Hepatocyte (in vitro differentiated cells): ENCODE results near the gene DHRS9. TPM values are rescaled to one million over a fixed set of nuclear protein-coding genes. Genes with fewer than 3 reads are reported as not detected.

Experiments used
- DNase-seq: peaks from one replicate; pipeline ENCODE4 v3.0.0-alpha.2; 2016; ENCODE audit warnings: low spot score
- H2AFZ ChIP-seq: fragments of 200-600 bp; sonication (generic); 2 replicates; pipeline ENCODE4 v1.6.0; 2016; ENCODE audit warnings: antibody characterized with exemption, mild to moderate bottlenecking
- H3K27ac ChIP-seq: fragments of 200-600 bp; sonication (generic); 2 replicates; pipeline ENCODE4 v1.5.1; 2016; ENCODE audit warnings: mild to moderate bottlenecking
- H3K27me3 ChIP-seq: fragments of 200-600 bp; sonication (generic); 2 replicates; pipeline ENCODE4 v1.6.1; 2016
- H3K36me3 ChIP-seq: fragments of 200-600 bp; sonication (generic); replicated peaks from 2 replicates; pipeline ENCODE4 v1.5.1; 2016; ENCODE audit warnings: low read depth; ENCODE audit not compliant: insufficient read depth
- H3K4me1 ChIP-seq: fragments of 200-600 bp; sonication (generic); 2 replicates; pipeline ENCODE4 v1.5.1; 2016; ENCODE audit warnings: mild to moderate bottlenecking, moderate library complexity; ENCODE audit not compliant: insufficient read depth
- H3K4me2 ChIP-seq: fragments of 200-600 bp; sonication (generic); 2 replicates; pipeline ENCODE4 v1.6.0; 2016
- H3K4me3 ChIP-seq: fragments of 200-600 bp; sonication (generic); 2 replicates; pipeline ENCODE4 v1.5.1; 2016; ENCODE audit warnings: mild to moderate bottlenecking
- H3K79me2 ChIP-seq: fragments of 200-600 bp; sonication (generic); 2 replicates; pipeline ENCODE4 v1.6.0; 2017; ENCODE audit warnings: mild to moderate bottlenecking
- H3K9me2 ChIP-seq: fragments of 200-600 bp; sonication (generic); replicated peaks from 2 replicates; pipeline ENCODE4 v1.6.0; 2017; ENCODE audit warnings: mild to moderate bottlenecking; ENCODE audit not compliant: insufficient read depth
- H3K9me3 ChIP-seq: fragments of 200-600 bp; sonication (generic); 2 replicates; pipeline ENCODE4 v1.5.1; 2016; ENCODE audit warnings: low read depth, mild to moderate bottlenecking
- H4K20me1 ChIP-seq: fragments of 200-600 bp; sonication (generic); 2 replicates; pipeline ENCODE4 v1.6.0; 2016; ENCODE audit warnings: mild to moderate bottlenecking; ENCODE audit not compliant: insufficient read depth, poor library complexity, severe bottlenecking
- CTCF ChIP-seq: fragments of 200-600 bp; sonication (generic); IDR thresholded peaks from 2 replicates; pipeline ENCODE4 v1.5.1; 2016; ENCODE audit warnings: antibody characterized with exemption, mild to moderate bottlenecking; ENCODE audit not compliant: poor library complexity
- EZH2 ChIP-seq: fragments of 200-600 bp; sonication (generic); IDR thresholded peaks from 2 replicates; pipeline ENCODE4 v1.6.1; 2016; ENCODE audit warnings: antibody characterized with exemption, mild to moderate bottlenecking, borderline replicate concordance
- EZH2phosphoT487 ChIP-seq: fragments of 200-600 bp; sonication (generic); IDR thresholded peaks from one replicate; pipeline ENCODE4 v1.6.1; 2018; ENCODE audit warnings: antibody characterized with exemption, mild to moderate bottlenecking, low read depth, moderate library complexity; ENCODE audit not compliant: unreplicated experiment, severe bottlenecking
- WGBS: methylation state at CpG from one replicate; pipeline ENCODE4 v1.1.6; 2016; ENCODE audit warnings: low lambda C conversion rate; ENCODE audit errors: missing lambda C conversion rate; 5-methylcytosine and 5-hydroxymethylcytosine counted together
- polyA plus RNA-seq: library from polyadenylated mRNA; unstranded; fragments of >200 nt; fragmentation: Nextera tagmentation; extraction: Ambion mirVana; gene quantifications from 2 replicates; pipeline ENCODE4 v1.2.1, GENCODE V29; 2016
- total RNA-seq: library from RNA; depleted of rRNA; stranded (reverse); fragments of >200 nt; gene quantifications from 2 replicates; pipeline ENCODE4 v1.2.3, GENCODE V29; 2014

The DHRS9 gene
- total and polyA plus RNA-seq, 2 experiments from 2014 or later, result 1.1 to 2.2 TPM

- Histone ChIP-seq H3K4me3 (no peak overlapping the region), H3K27ac (no peak overlapping the region), H3K27me3 (no peaks in the 10 kb centered on the region), H3K4me1 (no peaks in the 10 kb centered on the region), H3K36me3 (no peaks in the 10 kb centered on the region), H3K9me3 (no peaks in the 10 kb centered on the region), H2AFZ (no peak overlapping the region), H4K20me1 (no peaks in the 10 kb centered on the region), H3K9me2 (no peaks in the 10 kb centered on the region), H3K79me2 (no peaks in the 10 kb centered on the region), H3K4me2 (no peak overlapping the region)
- DNase-seq, result no peak
- no peak for TF ChIP-seq EZH2
- TF ChIP-seq EZH2phosphoT487, result no peak
- TF ChIP-seq CTCF, result no peak
- WGBS, result 88% methylated on average over 9 of the region's 9 CpGs
These were observed 4.8 kb downstream of the DHRS9 start for GRCh38 chr2:169073963-169074751.

- Histone ChIP-seq H3K36me3 (no peaks in the 10 kb centered on the region), H3K9me2 (no peaks in the 10 kb centered on the region), H3K4me2 (no peak overlapping the region), H3K9me3 (no peaks in the 10 kb centered on the region), H3K79me2 (no peaks in the 10 kb centered on the region), H3K4me1 (no peaks in the 10 kb centered on the region), H3K27me3 (no peaks in the 10 kb centered on the region), H4K20me1 (no peaks in the 10 kb centered on the region), H3K4me3 (no peak overlapping the region), H3K27ac (no peak overlapping the region), H2AFZ (no peak overlapping the region)
- no peak for TF ChIP-seq EZH2phosphoT487
- WGBS, result 63% methylated on average over 2 of the region's 2 CpGs
- DNase-seq, result no peak
These were observed 8.4 kb downstream of the DHRS9 start for GRCh38 chr2:169077674-169078240.

GRCh38 chr2:169080250-169081069 lies 11.1 kb downstream of the DHRS9 start:
- Histone ChIP-seq H3K9me2 (no peaks in the 10 kb centered on the region), H4K20me1 (no peaks in the 10 kb centered on the region), H3K4me1 (no peaks in the 10 kb centered on the region), H3K27me3 (no peaks in the 10 kb centered on the region), H3K27ac (no peak overlapping the region), H3K36me3 (no peaks in the 10 kb centered on the region), H2AFZ (no peak overlapping the region), H3K4me2 (no peak overlapping the region), H3K9me3 (no peaks in the 10 kb centered on the region), H3K79me2 (no peaks in the 10 kb centered on the region), H3K4me3 (no peak overlapping the region)
- DNase-seq, result no peak
- no peak for TF ChIP-seq CTCF
- no peak for TF ChIP-seq EZH2
- TF ChIP-seq EZH2phosphoT487, result no peak
- 93% methylated on average over 2 of the region's 2 CpGs for WGBS

- no peak for DNase-seq
- no peak overlapping the region for H3K4me3 ChIP-seq
- no peaks in the 10 kb centered on the region for H3K4me1 ChIP-seq
- no peaks in the 10 kb centered on the region for H3K27me3 ChIP-seq
- TF ChIP-seq EZH2, result no peak
- no peaks in the 10 kb centered on the region for H3K79me2 ChIP-seq
- H4K20me1 ChIP-seq, result no peaks in the 10 kb centered on the region
- no peak overlapping the region for H3K4me2 ChIP-seq
- H3K27ac ChIP-seq, result no peak overlapping the region
- no peak overlapping the region for H2AFZ ChIP-seq
- H3K9me2 ChIP-seq, result no peaks in the 10 kb centered on the region
- 48% methylated on average over 5 of the region's 5 CpGs for WGBS
- no peaks in the 10 kb centered on the region for H3K36me3 ChIP-seq
- no peaks in the 10 kb centered on the region for H3K9me3 ChIP-seq
These were observed 12.2 kb downstream of the DHRS9 start for GRCh38 chr2:169081551-169081950.
